ENCODE measurements around the gene WIPF3.
"Not testable (repeated sequence)": the region's sequence is repeated elsewhere in the genome, so short reads cannot be mapped to it uniquely, and the experiment has no call there.

WIPF3 gene

GRCh38 chr7:29883462-29884398 is 77.4 kb downstream of the WIPF3 start:
- DNase-seq = no peak

- DNase-seq = no peak
Measured at GRCh38 chr7:29884399-29885272, 78.3 kb downstream of the WIPF3 start.

GRCh38 chr7:29885626-29886025 is 79.3 kb downstream of the WIPF3 start:
- no peak for DNase-seq

- DNase-seq = no peak
Measured at GRCh38 chr7:29886827-29887226, 80.5 kb downstream of the WIPF3 start.

- DNase-seq = no peak
Measured at GRCh38 chr7:29888006-29888405, 81.7 kb downstream of the WIPF3 start.

GRCh38 chr7:29889288-29889687 is 83.0 kb downstream of the WIPF3 start:
- no peak for DNase-seq

GRCh38 chr7:29890251-29890650 is 83.9 kb downstream of the WIPF3 start:
- DNase-seq = no peak

- DNase-seq = not testable (repeated sequence)
Measured at GRCh38 chr7:29890786-29891185, 84.5 kb downstream of the WIPF3 start.

GRCh38 chr7:29891766-29892165 is 85.5 kb downstream of the WIPF3 start:
- no peak for DNase-seq

GRCh38 chr7:29892231-29892630 is 85.9 kb downstream of the WIPF3 start:
- no peak for DNase-seq

- no peak for DNase-seq
Measured at GRCh38 chr7:29893351-29893965, 87.2 kb downstream of the WIPF3 start.

- DNase-seq = no peak
Measured at GRCh38 chr7:29894256-29894655, 87.9 kb downstream of the WIPF3 start.

GRCh38 chr7:29895559-29895958 is 89.3 kb downstream of the WIPF3 start:
- no peak for DNase-seq

- no peak for DNase-seq
Measured at GRCh38 chr7:29896685-29897411, 90.5 kb downstream of the WIPF3 start.

GRCh38 chr7:29898301-29898700 is 92.0 kb downstream of the WIPF3 start:
- no peak for DNase-seq

- DNase-seq = no peak
Measured at GRCh38 chr7:29900745-29901144, 94.4 kb downstream of the WIPF3 start.

- DNase-seq = no peak
Measured at GRCh38 chr7:29906200-29907022, 100.1 kb downstream of the WIPF3 start.

- no peak for DNase-seq
Measured at GRCh38 chr7:29914180-29914579, 107.9 kb downstream of the WIPF3 start.

- no peak for DNase-seq
Measured at GRCh38 chr7:29915481-29916215, 109.3 kb downstream of the WIPF3 start.

- no peak for DNase-seq
Measured at GRCh38 chr7:29917641-29918040, 111.3 kb downstream of the WIPF3 start.

GRCh38 chr7:29918850-29919249 is 112.5 kb downstream of the WIPF3 start:
- DNase-seq = no peak

Measured in activated T-cell treated with anti-CD3 and anti-CD28 coated beads, Interleukin-2, amount 50 U/mL, for 48 hours (primary cell).